Measurements from ENCODE around the gene DCAF10.
"Not testable (repeated sequence)": the region's sequence is repeated elsewhere in the genome, so short reads cannot be mapped to it uniquely, and the experiment has no call there.

DCAF10 gene

GRCh38 chr9:37905131-37905505, 104.5 kb downstream of the DCAF10 start:
- H3K4me3 ChIP-seq (ENCODE audit: low read depth, low read length) = peak overlapping the region; percentile 97
- H3K9me3 ChIP-seq (ENCODE audit: control insufficient read depth, insufficient read depth, low read length) = no peaks in the 10 kb centered on the region
- H3K36me3 ChIP-seq (ENCODE audit: control insufficient read depth, insufficient read depth, low read length) = no peaks in the 10 kb centered on the region
- no peak overlapping the region for H3K9ac ChIP-seq (ENCODE audit: low read depth, low read length)
- H3K4me1 ChIP-seq (ENCODE audit: control insufficient read depth, insufficient read depth, low read length) = peaks cover 6% of the 10 kb centered on the region
- H3K27me3 ChIP-seq (ENCODE audit: control insufficient read depth, insufficient read depth, low read length) = no peaks in the 10 kb centered on the region

DNA sequence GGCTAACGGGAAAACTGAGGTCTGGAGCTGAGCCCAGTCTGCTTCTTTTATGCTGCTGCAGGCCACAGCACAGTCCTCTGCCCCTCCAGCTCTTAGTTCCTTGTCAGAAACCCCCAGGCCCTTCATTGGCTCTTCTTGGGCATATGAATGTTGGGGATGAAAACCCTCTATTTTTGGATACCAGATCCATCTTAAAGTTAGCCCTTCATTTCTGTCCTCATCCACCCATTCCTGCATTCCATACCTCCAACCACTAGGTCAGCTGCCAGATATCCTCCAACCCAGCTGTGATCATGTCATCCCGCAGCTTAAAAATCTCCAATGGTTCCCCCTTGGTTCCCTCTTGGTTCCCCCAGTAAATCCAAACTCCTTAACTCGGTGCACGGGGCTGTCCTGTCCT, 105.2 kb downstream of the DCAF10 start:
- no peaks in the 10 kb centered on the region for H3K27me3 ChIP-seq (ENCODE audit: control insufficient read depth, insufficient read depth, low read length)
- no peak overlapping the region for H3K4me3 ChIP-seq (ENCODE audit: low read depth, low read length)
- H3K9me3 ChIP-seq (ENCODE audit: control insufficient read depth, insufficient read depth, low read length) = no peaks in the 10 kb centered on the region
- no peaks in the 10 kb centered on the region for H3K36me3 ChIP-seq (ENCODE audit: control insufficient read depth, insufficient read depth, low read length)
- H3K4me1 ChIP-seq (ENCODE audit: control insufficient read depth, insufficient read depth, low read length) = peaks cover 6% of the 10 kb centered on the region
- no peak overlapping the region for H3K9ac ChIP-seq (ENCODE audit: low read depth, low read length)

DNA sequence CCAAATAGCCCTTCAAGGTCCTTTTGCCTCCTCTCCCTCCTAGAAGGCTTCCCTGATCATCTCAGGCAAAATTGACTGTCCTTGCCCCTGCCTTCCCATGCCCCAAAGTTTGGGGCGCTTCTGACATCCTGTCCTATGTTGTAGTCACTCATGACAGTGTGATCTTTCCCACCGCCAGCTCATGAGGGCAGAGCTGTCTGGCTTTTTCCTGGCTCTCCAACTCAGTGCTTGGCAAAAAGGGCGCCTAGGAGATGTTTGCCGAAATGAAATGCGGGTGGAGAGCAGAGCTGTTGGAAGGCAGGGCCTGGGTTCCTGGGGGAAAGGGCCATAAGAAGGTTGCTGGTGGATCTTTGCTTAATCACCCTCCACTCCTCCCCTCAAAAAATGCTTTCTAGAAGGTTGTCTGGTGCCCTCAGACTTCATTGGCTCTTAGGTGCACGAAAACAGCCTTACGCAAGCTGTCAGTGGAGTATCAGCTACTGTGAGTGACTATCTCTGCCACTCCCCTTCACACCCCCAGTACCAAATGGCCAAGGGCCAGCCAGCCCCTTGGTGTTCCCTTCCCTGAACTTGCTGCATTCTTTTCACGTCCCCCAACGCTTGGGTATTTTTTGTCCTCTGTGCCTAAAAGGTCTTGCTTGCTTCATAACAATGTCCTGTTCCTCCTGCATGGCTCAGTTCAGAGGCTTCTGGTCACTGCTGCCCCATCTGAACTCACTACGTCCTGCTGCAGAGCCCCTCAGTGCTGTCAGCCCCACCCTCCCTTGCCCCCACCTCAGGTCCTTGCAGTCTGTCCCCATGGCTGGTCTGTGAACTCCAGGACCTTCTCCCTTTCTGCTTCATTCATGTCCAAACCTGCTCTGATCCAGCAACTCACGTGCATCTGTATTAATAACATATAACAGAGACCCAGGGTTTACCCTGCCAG, 106.0 kb downstream of the DCAF10 start:
- H3K4me1 ChIP-seq (ENCODE audit: control insufficient read depth, insufficient read depth, low read length) = peaks cover 6% of the 10 kb centered on the region
- no peaks in the 10 kb centered on the region for H3K36me3 ChIP-seq (ENCODE audit: control insufficient read depth, insufficient read depth, low read length)
- H3K9ac ChIP-seq (ENCODE audit: low read depth, low read length) = no peak overlapping the region
- no peak overlapping the region for H3K4me3 ChIP-seq (ENCODE audit: low read depth, low read length)
- H3K27me3 ChIP-seq (ENCODE audit: control insufficient read depth, insufficient read depth, low read length) = no peaks in the 10 kb centered on the region
- H3K9me3 ChIP-seq (ENCODE audit: control insufficient read depth, insufficient read depth, low read length) = no peaks in the 10 kb centered on the region

GRCh38 chr9:37908283-37908682, 107.7 kb downstream of the DCAF10 start:
- no peaks in the 10 kb centered on the region for H3K36me3 ChIP-seq (ENCODE audit: control insufficient read depth, insufficient read depth, low read length)
- peaks cover 2% of the 10 kb centered on the region for H3K4me1 ChIP-seq (ENCODE audit: control insufficient read depth, insufficient read depth, low read length)
- no peaks in the 10 kb centered on the region for H3K9me3 ChIP-seq (ENCODE audit: control insufficient read depth, insufficient read depth, low read length)
- no peak overlapping the region for H3K4me3 ChIP-seq (ENCODE audit: low read depth, low read length)
- H3K9ac ChIP-seq (ENCODE audit: low read depth, low read length) = no peak overlapping the region
- no peaks in the 10 kb centered on the region for H3K27me3 ChIP-seq (ENCODE audit: control insufficient read depth, insufficient read depth, low read length)

DNA sequence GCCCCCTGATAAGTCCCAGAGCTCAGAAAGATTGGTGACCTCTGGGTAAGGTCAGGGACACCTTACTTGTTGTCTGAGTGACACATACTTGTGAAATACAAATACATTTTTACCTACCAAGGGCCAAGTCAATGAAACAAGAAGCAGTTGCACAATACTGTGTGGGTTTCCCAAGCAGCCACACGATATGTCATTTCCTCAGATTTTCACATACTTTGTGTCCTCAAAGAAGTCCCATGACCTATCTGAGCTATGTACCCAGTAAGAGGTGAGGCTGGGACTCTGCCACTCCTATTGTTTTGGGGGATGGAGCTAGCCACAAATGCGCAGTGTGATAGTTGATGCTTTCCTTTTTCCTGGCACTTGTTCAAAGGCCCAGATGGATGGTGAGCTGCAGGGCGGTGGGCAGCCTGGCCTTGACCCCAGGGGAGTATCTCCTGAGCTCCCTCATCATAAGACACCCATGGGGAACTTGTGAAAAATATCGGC, 108.1 kb downstream of the DCAF10 start:
- Histone ChIP-seq H3K27me3 (ENCODE audit: control insufficient read depth, insufficient read depth, low read length) (no peaks in the 10 kb centered on the region), H3K36me3 (ENCODE audit: control insufficient read depth, insufficient read depth, low read length) (no peaks in the 10 kb centered on the region), H3K4me1 (ENCODE audit: control insufficient read depth, insufficient read depth, low read length) (peaks cover 2% of the 10 kb centered on the region), H3K9me3 (ENCODE audit: control insufficient read depth, insufficient read depth, low read length) (no peaks in the 10 kb centered on the region), H3K4me3 (ENCODE audit: low read depth, low read length) (no peak overlapping the region), H3K9ac (ENCODE audit: low read depth, low read length) (no peak overlapping the region)

GRCh38 chr9:37909326-37909725, 108.7 kb downstream of the DCAF10 start:
- Histone ChIP-seq H3K4me3 (ENCODE audit: low read depth, low read length) (no peak overlapping the region), H3K27me3 (ENCODE audit: control insufficient read depth, insufficient read depth, low read length) (no peaks in the 10 kb centered on the region), H3K36me3 (ENCODE audit: control insufficient read depth, insufficient read depth, low read length) (no peaks in the 10 kb centered on the region), H3K9me3 (ENCODE audit: control insufficient read depth, insufficient read depth, low read length) (no peaks in the 10 kb centered on the region), H3K9ac (ENCODE audit: low read depth, low read length) (no peak overlapping the region), H3K4me1 (ENCODE audit: control insufficient read depth, insufficient read depth, low read length) (peaks cover 2% of the 10 kb centered on the region)

GRCh38 chr9:37909836-37910235, 109.2 kb downstream of the DCAF10 start:
- not testable (repeated sequence) for H3K4me1 ChIP-seq (ENCODE audit: control insufficient read depth, insufficient read depth, low read length); H3K27me3 ChIP-seq (ENCODE audit: control insufficient read depth, insufficient read depth, low read length); H3K36me3 ChIP-seq (ENCODE audit: control insufficient read depth, insufficient read depth, low read length); H3K4me3 ChIP-seq (ENCODE audit: low read depth, low read length); H3K9ac ChIP-seq (ENCODE audit: low read depth, low read length); H3K9me3 ChIP-seq (ENCODE audit: control insufficient read depth, insufficient read depth, low read length)

GRCh38 chr9:37910271-37910670, 109.7 kb downstream of the DCAF10 start:
- Histone ChIP-seq H3K9me3 (ENCODE audit: control insufficient read depth, insufficient read depth, low read length) (no peaks in the 10 kb centered on the region), H3K4me1 (ENCODE audit: control insufficient read depth, insufficient read depth, low read length) (no peaks in the 10 kb centered on the region), H3K36me3 (ENCODE audit: control insufficient read depth, insufficient read depth, low read length) (no peaks in the 10 kb centered on the region), H3K27me3 (ENCODE audit: control insufficient read depth, insufficient read depth, low read length) (no peaks in the 10 kb centered on the region), H3K4me3 (ENCODE audit: low read depth, low read length) (no peak overlapping the region), H3K9ac (ENCODE audit: low read depth, low read length) (no peak overlapping the region)

- Histone ChIP-seq H3K36me3 (ENCODE audit: control insufficient read depth, insufficient read depth, low read length) (no peaks in the 10 kb centered on the region), H3K4me1 (ENCODE audit: control insufficient read depth, insufficient read depth, low read length) (no peaks in the 10 kb centered on the region), H3K4me3 (ENCODE audit: low read depth, low read length) (no peak overlapping the region), H3K9ac (ENCODE audit: low read depth, low read length) (no peak overlapping the region), H3K9me3 (ENCODE audit: control insufficient read depth, insufficient read depth, low read length) (no peaks in the 10 kb centered on the region), H3K27me3 (ENCODE audit: control insufficient read depth, insufficient read depth, low read length) (no peaks in the 10 kb centered on the region)
These were observed 110.7 kb downstream of the DCAF10 start for GRCh38 chr9:37911271-37911681.

GRCh38 chr9:37913480-37914153, 113.0 kb downstream of the DCAF10 start:
- H3K9ac ChIP-seq (ENCODE audit: low read depth, low read length) = no peak overlapping the region
- H3K9me3 ChIP-seq (ENCODE audit: control insufficient read depth, insufficient read depth, low read length) = no peaks in the 10 kb centered on the region
- H3K27me3 ChIP-seq (ENCODE audit: control insufficient read depth, insufficient read depth, low read length) = no peaks in the 10 kb centered on the region
- H3K4me1 ChIP-seq (ENCODE audit: control insufficient read depth, insufficient read depth, low read length) = no peaks in the 10 kb centered on the region
- no peak overlapping the region for H3K4me3 ChIP-seq (ENCODE audit: low read depth, low read length)
- peaks cover 4% of the 10 kb centered on the region for H3K36me3 ChIP-seq (ENCODE audit: control insufficient read depth, insufficient read depth, low read length)

GRCh38 chr9:37914154-37914551, 113.6 kb downstream of the DCAF10 start:
- Histone ChIP-seq H3K9ac (ENCODE audit: low read depth, low read length) (no peak overlapping the region), H3K9me3 (ENCODE audit: control insufficient read depth, insufficient read depth, low read length) (no peaks in the 10 kb centered on the region), H3K4me1 (ENCODE audit: control insufficient read depth, insufficient read depth, low read length) (peaks cover 1% of the 10 kb centered on the region), H3K36me3 (ENCODE audit: control insufficient read depth, insufficient read depth, low read length) (peaks cover 4% of the 10 kb centered on the region), H3K27me3 (ENCODE audit: control insufficient read depth, insufficient read depth, low read length) (no peaks in the 10 kb centered on the region), H3K4me3 (ENCODE audit: low read depth, low read length) (no peak overlapping the region)

Data from iPS-15b (cell line).